ENCODE measurements around the gene ZDHHC1.
"Not testable (repeated sequence)": the region's sequence is repeated elsewhere in the genome, so short reads cannot be mapped to it uniquely, and the experiment has no call there.

The ZDHHC1 gene

DNA sequence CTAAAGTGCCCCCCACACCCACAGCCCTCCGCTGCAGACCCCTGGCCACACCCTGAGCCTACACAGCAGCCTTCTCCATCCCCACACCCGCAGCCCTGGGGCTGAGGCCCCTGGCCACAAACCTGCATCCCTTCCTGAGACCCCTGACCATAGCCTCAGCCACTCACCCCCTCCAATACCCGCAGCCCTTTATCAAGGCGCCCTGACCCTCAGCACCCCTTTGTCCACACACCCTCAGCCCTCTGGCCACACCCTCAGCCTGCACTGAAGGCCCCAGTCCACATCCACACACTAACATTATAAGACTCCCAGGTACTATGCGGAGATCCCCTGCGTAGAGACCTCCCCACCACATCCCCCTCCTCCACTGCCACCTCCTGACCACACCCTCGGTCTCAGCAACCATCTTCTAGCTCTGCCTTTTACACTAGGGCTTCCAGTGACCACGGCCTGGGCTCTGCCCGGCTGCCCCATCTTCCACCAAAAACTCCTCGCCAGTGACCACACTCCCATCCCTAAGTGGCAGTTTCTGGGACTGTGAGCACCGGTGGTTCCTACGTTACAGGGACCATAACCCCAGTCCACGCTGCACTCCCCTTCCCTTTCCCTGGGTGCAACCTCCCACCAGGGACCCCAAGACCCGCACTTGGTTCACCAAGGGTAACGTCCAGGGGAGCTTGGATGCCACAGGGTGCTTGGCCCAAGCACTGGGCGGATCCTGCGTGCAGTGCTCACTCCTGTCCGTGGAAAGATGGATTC lies 23.8 kb downstream of the ZDHHC1 start:
- no peak for DNase-seq

DNA sequence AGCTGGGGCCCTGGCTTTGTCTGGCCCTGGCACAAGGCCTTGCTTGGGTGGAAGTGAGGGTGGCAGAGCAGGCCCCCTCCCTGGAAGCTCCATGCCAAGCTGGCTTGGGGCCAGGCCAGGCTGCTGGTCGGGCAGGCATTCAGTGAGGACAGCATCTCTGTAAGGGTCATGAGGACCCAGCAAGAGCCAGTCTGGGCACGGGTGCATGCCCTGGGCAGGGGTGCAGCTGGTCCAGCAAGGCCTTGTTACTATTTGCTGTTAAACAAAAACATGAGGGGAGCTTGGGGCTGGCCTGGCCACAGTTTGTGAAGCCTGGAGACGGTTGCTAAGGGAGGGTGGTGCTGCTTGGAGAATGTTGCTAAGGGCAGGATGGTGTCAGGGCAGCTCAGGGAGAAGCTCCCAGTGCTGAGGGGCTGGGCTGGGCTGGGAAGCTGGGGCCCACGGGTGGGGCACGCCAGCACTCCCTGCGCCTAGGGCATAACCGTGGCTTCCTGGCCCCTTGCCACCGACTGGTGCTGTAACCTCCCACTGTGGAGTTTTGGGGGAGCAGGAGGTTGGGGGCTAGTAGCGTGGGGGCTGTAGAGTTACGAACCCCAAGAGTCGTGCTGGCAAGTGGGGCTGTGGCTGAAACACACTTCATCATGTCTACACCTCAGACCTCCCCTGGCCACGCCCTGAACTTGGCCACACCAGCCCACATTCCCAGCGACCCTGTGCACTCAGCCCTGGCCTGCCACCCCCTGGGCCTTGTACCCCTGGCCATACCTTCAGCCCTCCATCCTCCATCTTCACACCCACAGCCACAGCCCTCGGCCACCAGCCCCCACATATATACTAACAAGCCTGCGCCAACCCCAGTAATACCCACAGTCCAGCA lies 24.6 kb downstream of the ZDHHC1 start:
- DNase-seq = no peak

GRCh38 chr16:67390816-67391423 lies 25.4 kb downstream of the ZDHHC1 start:
- DNase-seq = no peak

DNA sequence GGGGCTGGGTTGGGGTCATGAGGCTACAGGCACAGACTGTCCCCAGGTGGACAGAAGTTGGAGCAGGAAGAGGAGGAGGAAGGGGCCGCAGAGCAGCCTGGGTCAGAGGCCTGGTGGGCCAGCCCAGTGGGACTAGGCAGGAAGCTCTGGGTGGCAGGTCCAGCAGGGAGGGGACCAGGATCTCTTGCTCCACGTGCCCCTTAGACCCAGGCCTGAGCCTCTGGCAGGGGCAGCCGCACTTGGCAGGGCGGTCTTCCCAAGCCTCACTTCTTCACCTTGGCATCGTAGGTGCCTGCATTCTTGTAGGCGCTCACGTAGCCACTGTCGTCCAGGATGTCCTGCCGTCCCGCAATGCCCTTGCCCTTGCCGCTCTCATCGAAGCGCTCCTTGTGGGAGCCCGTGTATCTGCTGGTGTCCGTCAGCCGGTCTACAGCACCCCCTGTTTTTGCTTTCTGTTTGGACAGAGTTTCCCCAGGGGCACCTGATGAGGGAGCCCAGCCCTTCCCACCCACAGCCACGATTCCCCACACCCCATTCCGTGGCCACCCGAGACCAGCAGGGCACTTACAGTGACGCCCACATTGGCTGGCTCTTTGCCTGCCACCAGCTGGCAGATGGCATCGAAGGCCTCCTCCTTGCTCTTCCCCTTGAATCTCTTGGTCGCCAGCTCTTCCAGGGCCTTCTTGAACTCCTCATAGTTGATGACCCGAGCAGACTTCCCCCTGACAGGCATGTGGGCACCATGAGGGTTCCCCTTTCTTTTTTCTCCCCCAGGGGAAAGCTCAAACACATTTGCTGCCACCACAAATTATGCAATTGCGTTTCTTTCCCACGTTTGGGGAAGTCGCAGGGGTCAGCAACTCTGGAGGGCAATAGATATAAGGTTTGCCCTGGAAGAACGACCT lies 26.1 kb downstream of the ZDHHC1 start:
- DNase-seq = no peak

DNA sequence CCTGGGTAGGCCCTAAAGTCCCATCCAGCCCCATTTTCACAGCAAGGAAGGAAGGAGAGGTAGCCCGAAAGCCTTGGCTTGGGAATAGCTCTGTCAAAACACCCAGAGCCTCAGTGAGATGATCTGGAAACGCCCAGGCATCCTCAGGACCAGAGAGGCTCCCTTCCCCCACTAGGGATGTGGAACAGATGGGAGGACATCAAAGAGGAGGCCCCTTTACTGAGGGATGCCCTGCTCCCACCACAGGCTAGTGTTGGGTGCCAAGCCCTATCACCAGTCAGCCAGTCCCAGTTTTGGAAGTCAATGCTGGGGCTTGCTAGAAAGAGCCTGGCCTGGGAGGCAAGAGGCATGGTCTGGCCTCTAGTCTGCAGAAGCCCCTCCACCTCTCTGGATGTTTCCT lies 27.7 kb downstream of the ZDHHC1 start:
- DNase-seq = no peak

DNA sequence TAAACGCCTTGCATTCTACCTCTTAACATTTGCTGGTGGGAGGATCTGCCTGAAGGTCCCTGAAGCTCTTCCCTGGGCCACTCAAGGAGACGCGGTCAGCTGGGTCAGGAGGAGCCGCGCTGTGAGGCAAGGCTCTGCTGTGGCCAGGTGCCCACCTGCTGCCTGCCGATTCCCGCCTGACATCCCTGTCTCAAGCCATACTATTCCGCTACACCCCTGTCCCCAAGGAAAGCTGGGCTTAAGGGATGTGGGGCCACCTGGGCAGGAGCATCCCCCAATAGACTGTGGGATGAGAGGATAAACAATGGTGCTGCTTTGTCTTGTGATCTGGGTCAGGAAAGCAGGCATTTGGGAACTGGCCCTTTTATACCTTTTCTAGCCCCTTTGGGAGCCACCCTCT lies 28.1 kb downstream of the ZDHHC1 start:
- DNase-seq = no peak

- no peak for DNase-seq
Observed at GRCh38 chr16:67387479-67388079, 28.7 kb downstream of the ZDHHC1 start.

- no peak for DNase-seq
Observed at GRCh38 chr16:67386861-67387455, 29.3 kb downstream of the ZDHHC1 start.

GRCh38 chr16:67384778-67385510 lies 31.3 kb downstream of the ZDHHC1 start:
- no peak for DNase-seq

DNA sequence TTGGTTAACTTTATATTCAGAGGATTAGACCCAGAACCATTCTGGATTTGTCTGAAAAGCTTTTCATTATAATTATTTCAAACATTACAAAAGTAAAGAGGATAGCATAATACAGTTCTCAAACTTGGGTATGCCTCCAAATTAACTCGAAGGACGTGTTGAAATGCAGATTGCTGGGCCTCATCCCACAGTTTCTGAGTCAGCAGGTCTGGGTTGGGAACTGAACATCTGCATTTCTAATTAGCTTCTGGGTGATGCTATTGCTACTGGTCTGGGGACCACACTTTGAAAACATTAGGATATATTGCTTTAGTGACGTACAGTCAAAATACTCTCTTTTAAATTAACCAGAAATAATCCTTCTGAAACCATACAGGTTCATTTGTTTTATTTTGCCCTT lies 33.0 kb downstream of the ZDHHC1 start:
- no peak for DNase-seq

DNA sequence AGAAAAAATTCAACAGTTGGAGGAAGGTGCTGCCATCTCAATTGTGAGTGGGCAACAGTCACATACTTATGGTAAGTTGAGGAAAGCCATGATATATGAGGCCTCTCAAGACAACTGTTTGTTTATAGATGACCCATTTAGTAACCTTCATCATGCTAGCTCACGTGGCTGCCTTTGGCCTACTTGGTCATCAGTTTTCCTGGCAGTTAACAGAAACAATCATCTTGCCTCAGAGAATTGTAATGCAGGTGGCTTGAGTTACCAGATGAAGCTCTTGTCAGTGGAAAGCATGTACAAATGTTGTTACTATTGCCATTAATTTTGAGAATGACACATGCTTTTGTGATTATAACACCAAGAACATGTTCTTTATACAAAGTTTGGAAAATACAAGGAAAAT lies 37.6 kb downstream of the ZDHHC1 start:
- DNase-seq = no peak

- DNase-seq = not testable (repeated sequence)
Observed at GRCh38 chr16:67376012-67376411, 40.3 kb downstream of the ZDHHC1 start.

DNA sequence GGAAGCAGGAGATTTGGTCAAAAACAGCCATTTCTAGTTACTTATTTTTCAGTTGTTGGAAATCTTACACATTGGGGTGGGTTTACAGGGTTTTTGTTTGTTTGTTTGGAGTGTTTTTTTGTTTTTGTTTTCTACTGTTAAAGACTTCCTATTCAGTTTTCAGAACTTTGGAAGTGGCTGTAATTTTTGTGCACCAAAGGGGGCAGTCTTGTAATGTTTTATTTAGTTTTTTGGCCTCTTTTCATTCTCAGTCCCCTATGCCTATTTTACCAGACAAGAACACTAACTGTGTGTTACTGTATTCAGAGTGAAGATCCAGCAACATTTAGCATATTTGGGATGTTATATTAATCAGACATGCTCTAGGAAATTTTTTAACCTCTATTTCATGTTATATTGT lies 43.6 kb downstream of the ZDHHC1 start:
- DNase-seq = no peak

DNA sequence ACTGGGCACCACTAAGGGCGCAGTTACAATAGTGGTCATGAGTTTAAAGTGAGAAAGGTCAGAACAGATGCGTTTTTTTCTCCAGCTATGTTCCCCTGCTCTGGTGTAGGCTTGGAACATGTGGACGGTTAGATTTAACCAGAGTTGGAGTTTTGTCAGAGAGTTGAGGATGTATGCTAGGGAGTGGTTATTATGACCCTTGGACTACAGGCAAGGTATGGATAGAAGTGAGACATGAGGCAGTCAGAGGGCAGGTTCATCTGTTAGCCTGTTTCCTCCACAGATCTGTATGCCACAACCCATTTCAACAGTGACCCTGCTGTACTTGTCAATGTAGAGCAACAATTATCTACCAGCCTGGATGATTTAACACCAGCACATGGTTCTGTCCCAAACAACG lies 45.6 kb downstream of the ZDHHC1 start:
- DNase-seq = no peak

DNA sequence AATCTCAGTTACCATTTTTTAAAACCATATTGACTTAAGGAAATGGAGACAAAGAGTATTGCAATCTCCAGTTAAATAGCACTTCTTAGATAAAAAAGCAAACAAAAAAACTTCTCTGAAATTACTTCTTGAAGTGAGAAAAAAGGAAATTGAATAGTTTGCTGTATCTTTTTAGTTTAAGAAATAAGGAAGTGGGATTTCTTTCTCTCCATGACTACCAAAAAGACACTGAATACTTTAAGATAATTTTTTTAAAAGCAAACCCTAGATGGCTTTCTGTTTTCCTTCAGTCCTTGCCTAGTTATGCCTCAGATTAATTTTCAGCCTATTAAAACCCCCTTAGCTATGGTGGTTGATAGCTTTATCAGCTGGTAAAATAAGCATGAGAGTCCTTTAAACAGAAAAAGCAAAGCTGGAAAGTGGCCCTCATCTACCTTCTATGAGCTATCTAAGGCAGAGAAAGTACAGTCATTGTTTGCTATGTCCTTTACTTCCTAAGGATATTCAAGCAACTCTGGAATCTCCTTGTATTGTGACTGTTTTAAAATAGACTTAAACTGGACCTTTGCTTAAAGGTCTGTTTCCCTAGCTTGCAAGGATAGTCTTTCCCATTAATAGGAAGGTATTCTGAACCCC lies 51.6 kb downstream of the ZDHHC1 start:
- DNase-seq = no peak

- no peak for DNase-seq
Observed at GRCh38 chr16:67361038-67361437, 55.2 kb downstream of the ZDHHC1 start.

- DNase-seq = not testable (repeated sequence)
Observed at GRCh38 chr16:67359540-67360269, 56.6 kb downstream of the ZDHHC1 start.

DNA sequence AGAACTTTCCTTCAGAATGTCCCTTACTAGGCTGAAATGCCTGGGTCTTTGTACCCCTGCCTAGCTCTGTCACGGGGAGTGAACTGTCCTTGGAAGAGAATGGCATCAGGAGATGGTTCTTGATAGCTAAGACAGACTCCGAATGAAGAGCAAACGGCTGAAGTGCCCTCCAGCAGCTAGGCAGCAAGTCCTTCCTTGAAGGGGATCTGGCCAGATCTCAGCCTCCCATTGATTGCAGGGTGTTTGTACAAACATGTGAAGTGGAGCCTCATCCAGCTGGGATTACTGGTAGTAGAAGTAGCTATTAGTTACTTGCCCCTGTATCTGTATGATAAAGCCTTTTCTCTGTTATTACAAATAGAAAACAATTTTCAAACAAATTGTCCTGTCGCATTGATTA lies 58.7 kb downstream of the ZDHHC1 start:
- DNase-seq = no peak

- DNase-seq = no peak
Observed at GRCh38 chr16:67356396-67356795, 59.9 kb downstream of the ZDHHC1 start.

DNA sequence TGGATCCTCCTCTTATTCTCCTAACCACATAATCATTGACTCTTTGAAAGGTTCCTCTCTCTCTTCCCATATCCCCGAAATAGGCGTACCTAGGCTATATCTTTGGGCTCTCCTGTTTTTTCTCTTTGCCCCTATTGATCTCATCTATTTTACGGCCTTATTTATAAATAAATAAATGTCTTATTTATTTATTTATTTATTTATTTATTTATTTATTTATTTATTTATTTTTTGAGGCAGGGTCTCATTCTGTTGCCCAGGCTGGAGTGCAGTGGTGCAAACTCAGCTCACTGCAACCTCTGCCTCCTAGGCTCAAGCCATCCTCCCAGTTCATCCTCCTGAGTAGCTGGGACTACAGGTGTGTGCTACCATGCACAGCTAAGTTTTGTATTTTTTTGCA lies 63.8 kb downstream of the ZDHHC1 start:
- not testable (repeated sequence) for DNase-seq

Measured in activated CD4-positive, alpha-beta T cell treated with anti-CD3 and anti-CD28 coated beads for 4 hours (primary cell).